ENCODE measurements around the gene SNRK.
A peak's percentile ranks its signal among the peaks of the same experiment; 100 is the strongest.

The SNRK gene

DNA sequence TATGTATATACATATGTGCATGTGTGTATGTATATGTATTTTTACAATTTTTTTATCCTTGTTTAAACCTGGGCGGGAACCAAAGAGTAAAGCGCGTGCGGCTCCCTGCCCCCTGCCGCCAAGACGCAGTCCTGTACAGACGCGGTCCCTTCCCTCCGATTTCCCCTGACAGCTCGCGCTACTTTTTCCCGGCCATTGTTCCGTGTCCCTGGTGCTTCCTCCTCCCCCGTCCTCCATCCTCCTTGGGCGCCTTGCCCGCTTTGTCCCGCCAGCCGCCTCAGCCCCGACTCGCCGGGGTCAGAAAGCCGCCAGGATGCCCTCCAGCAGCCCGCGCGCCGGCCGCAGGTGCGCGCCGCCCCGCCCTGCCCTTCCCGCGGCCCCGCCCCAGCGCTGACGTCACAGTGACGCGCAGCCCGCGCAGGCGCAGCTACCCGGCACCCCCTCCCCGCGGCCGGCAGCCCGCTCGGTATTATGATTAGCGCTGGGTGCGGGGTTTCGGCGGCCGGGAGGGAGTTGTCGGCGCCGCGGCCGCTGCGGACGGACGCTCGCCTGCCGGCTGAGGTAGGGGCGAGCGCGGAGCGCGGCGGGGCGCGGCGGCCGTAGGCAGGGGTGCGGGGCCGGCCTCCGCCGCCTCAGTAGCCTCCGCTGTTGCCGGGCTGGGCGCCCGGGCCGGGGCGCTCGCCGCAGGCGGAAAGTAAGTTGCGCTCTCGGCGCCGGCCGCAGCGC is at the start of gene SNRK:
Gene SNRK (plus strand): TSS at position 426 of the 726 bp plus-strand sequence. CDS start 16,664 bp downstream, outside the sequence.
- H3K4me3 ChIP-seq (ENCODE audit: low read depth, low read length), result peak within 1 kb of the TSS; percentile 70
- in situ Hi-C loops (cut with HindIII; ENCODE audit: low sequenced_read_pairs), result no loop called here
- peak; percentile 35 for TF ChIP-seq CTCF (IDR thresholded peaks at IDR 0.05; ENCODE audit: low read depth, low read length)
- DNase-seq (ENCODE audit: low read depth, low spot score), result peak; percentile 71

GRCh38 chr3:43238801-43239200 is 47.5 kb upstream of the SNRK start:
- no peak for TF ChIP-seq CTCF (IDR thresholded peaks at IDR 0.05; ENCODE audit: low read depth, low read length)
- DNase-seq (ENCODE audit: low read depth, low spot score), result no peak
- H3K4me3 ChIP-seq (ENCODE audit: low read depth, low read length), result no peak overlapping the region
- in situ Hi-C loops (cut with HindIII; ENCODE audit: low sequenced_read_pairs), result no loop called here

GRCh38 chr3:43239755-43240154 is 46.6 kb upstream of the SNRK start:
- no peak for DNase-seq (ENCODE audit: low read depth, low spot score)
- in situ Hi-C loops (cut with HindIII; ENCODE audit: low sequenced_read_pairs), result no loop called here
- no peak for TF ChIP-seq CTCF (IDR thresholded peaks at IDR 0.05; ENCODE audit: low read depth, low read length)
- no peak overlapping the region for H3K4me3 ChIP-seq (ENCODE audit: low read depth, low read length)

- DNase-seq (ENCODE audit: low read depth, low spot score), result no peak
- no peak overlapping the region for H3K4me3 ChIP-seq (ENCODE audit: low read depth, low read length)
- in situ Hi-C loops (cut with HindIII; ENCODE audit: low sequenced_read_pairs), result no loop called here
- no peak for TF ChIP-seq CTCF (IDR thresholded peaks at IDR 0.05; ENCODE audit: low read depth, low read length)
Measured at GRCh38 chr3:43243590-43244587, 42.5 kb upstream of the SNRK start.

DNA sequence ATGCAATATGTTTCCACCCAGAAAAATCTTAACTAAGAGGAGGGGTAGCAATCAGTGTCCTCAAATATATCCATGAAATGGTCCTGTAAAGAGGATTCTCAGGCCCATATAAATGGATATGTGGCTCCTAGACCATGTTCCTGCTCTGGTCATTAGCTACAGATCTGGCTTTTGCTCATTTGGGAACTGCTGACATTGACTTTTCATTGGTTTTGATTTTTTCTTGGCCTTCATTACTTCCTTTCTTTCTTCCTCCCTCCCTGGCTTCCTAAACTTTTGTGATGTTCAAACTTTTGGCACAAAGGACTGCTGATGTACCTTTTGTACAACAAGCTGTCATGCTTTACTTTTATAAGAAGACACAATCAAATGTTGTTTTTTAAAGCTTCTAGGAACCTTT is 41.6 kb upstream of the SNRK start:
- TF ChIP-seq CTCF (IDR thresholded peaks at IDR 0.05; ENCODE audit: low read depth, low read length), result no peak
- H3K4me3 ChIP-seq (ENCODE audit: low read depth, low read length), result no peak overlapping the region
- DNase-seq (ENCODE audit: low read depth, low spot score), result no peak
- in situ Hi-C loops (cut with HindIII; ENCODE audit: low sequenced_read_pairs), result no loop called here

DNA sequence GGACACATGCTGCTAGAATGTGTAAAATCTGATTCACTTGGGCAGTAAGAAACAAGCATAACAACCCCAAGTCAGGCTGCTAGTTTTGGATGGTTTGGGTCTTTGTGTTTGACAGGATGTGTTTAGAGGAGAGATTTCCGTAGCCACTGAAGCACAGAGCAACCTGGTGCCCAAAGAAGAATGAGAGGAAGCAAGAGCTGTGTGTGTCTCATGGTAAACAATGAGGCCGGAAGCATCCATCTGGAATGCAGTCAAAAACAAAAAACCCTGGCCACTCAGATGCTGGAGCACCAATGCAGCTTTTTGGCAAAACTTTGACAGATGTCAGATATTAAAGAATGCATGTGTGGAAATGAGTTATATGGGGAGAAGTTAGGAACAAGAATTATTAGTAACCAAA is 39.4 kb upstream of the SNRK start:
- no peak overlapping the region for H3K4me3 ChIP-seq (ENCODE audit: low read depth, low read length)
- no peak for TF ChIP-seq CTCF (IDR thresholded peaks at IDR 0.05; ENCODE audit: low read depth, low read length)
- in situ Hi-C loops (cut with HindIII; ENCODE audit: low sequenced_read_pairs), result no loop called here
- no peak for DNase-seq (ENCODE audit: low read depth, low spot score)

Measured in astrocyte of the spinal cord (primary cell).